ENCODE results near the gene TSPAN4. TPM values are rescaled to one million over a fixed set of nuclear protein-coding genes. Genes with fewer than 3 reads are reported as not detected.

TSPAN4 gene
- total RNA-seq, 2 experiments from 2014 or later: 5.2 to 6.0 TPM

GRCh38 chr11:846496-847098 lies 3.9 kb downstream of the TSPAN4 start:
- H3K27ac Mint-ChIP-seq: no peak overlapping the region
- no peak for DNase-seq
- POLR2A ChIA-PET: no interaction called here
- no peaks in the 10 kb centered on the region for H3K36me3 Mint-ChIP-seq (ENCODE audit: low read depth)
- H3K4me1 Mint-ChIP-seq: peaks cover 15% of the 10 kb centered on the region
- intact Hi-C loops (cut with DNase I, micrococcal nuclease): loop anchor here (5.0 to 10.0 kb wide), 5 partner anchors 66 to 918 kb away; partner anchors contain the start of genes BRSK2 (in 1 of the 2), CHID1 (in 1 of the 2) and CTSD (in 1 of the 2)
- peaks cover 4% of the 10 kb centered on the region for H3K27me3 Mint-ChIP-seq
- no peak overlapping the region for H3K4me3 Mint-ChIP-seq
- no peak for ATAC-seq
- H3K9me3 Mint-ChIP-seq (ENCODE audit: low read depth): no peaks in the 10 kb centered on the region
- CTCF ChIA-PET: interaction anchor here (0.6 kb wide), 1 partner anchor 102 kb away, joined by 3 read pairs; no protein-coding TSS in a partner anchor

GRCh38 chr11:847876-848275 lies 5.2 kb downstream of the TSPAN4 start:
- no peaks in the 10 kb centered on the region for H3K36me3 Mint-ChIP-seq (ENCODE audit: low read depth)
- H3K4me3 Mint-ChIP-seq: no peak overlapping the region
- H3K4me1 Mint-ChIP-seq: peaks cover 15% of the 10 kb centered on the region
- POLR2A ChIA-PET: no interaction called here
- H3K9me3 Mint-ChIP-seq (ENCODE audit: low read depth): no peaks in the 10 kb centered on the region
- H3K27me3 Mint-ChIP-seq: peaks cover 4% of the 10 kb centered on the region
- DNase-seq (no peak), ATAC-seq (no peak)
- H3K27ac Mint-ChIP-seq: no peak overlapping the region
- CTCF ChIA-PET: interaction anchor here (0.6 to 2.0 kb wide), 8 partner anchors 8 to 218 kb away, joined by 3 to 8 read pairs (median 4); partner anchors contain the start of genes CD151 and PNPLA2
- intact Hi-C loops (cut with DNase I, micrococcal nuclease): loop anchor here (1.0 to 10.0 kb wide), 7 partner anchors 62 to 917 kb away; partner anchors contain the start of genes CHID1 (in 2 of the 2), BRSK2 (in 1 of the 2) and CTSD (in 1 of the 2)

- H3K4me3 Mint-ChIP-seq: peak overlapping the region; percentile 62
Measured at GRCh38 chr11:848380-848931, 5.8 kb downstream of the TSPAN4 start.

GRCh38 chr11:849104-849824 lies 6.6 kb downstream of the TSPAN4 start:
- POLR2A ChIA-PET: no interaction called here
- DNase-seq: peak; percentile 64
- Mint-ChIP-seq H3K9me3 (ENCODE audit: low read depth) (no peaks in the 10 kb centered on the region), H3K27ac (no peak overlapping the region), H3K4me3 (peak overlapping the region; percentile 62), H3K27me3 (no peaks in the 10 kb centered on the region), H3K36me3 (ENCODE audit: low read depth) (no peaks in the 10 kb centered on the region), H3K4me1 (peaks cover 8% of the 10 kb centered on the region)
- intact Hi-C loops (cut with DNase I, micrococcal nuclease): loop anchor here (5.0 to 10.0 kb wide), 5 partner anchors 63 to 916 kb away; partner anchors contain the start of genes BRSK2 (in 1 of the 2), CHID1 (in 1 of the 2) and CTSD (in 1 of the 2)
- ATAC-seq: peak; percentile 30
- CTCF ChIA-PET: interaction anchor here (0.7 to 2.0 kb wide), 6 partner anchors 12 to 205 kb away, joined by 3 to 8 read pairs (median 3); partner anchors contain the start of genes CD151 and PNPLA2

More at GRCh38 chr11:848380-848931, 5.8 kb downstream of the TSPAN4 start:
- H3K27me3 Mint-ChIP-seq: peaks cover 2% of the 10 kb centered on the region
- H3K9me3 Mint-ChIP-seq (ENCODE audit: low read depth): no peaks in the 10 kb centered on the region
- ChIA-PET CTCF (interaction anchor here (0.7 to 2.0 kb wide), 8 partner anchors 8 to 206 kb away, joined by 3 to 8 read pairs (median 4); partner anchors contain the start of genes CD151 and PNPLA2), POLR2A (no interaction called here)
- no peaks in the 10 kb centered on the region for H3K36me3 Mint-ChIP-seq (ENCODE audit: low read depth)
- no peak overlapping the region for H3K27ac Mint-ChIP-seq
- intact Hi-C loops (cut with DNase I, micrococcal nuclease): loop anchor here (1.0 to 10.0 kb wide), 7 partner anchors 62 to 916 kb away; partner anchors contain the start of genes CHID1 (in 2 of the 2), BRSK2 (in 1 of the 2) and CTSD (in 1 of the 2)
- DNase-seq: peak; percentile 81
- ATAC-seq: peak; percentile 68
- peaks cover 13% of the 10 kb centered on the region for H3K4me1 Mint-ChIP-seq

GRCh38 chr11:849951-850774 lies 7.5 kb downstream of the TSPAN4 start:
- ATAC-seq (peak; percentile 23), DNase-seq (no peak)
- Mint-ChIP-seq H3K27me3 (no peaks in the 10 kb centered on the region), H3K9me3 (ENCODE audit: low read depth) (no peaks in the 10 kb centered on the region), H3K4me3 (peak overlapping the region; percentile 30), H3K27ac (no peak overlapping the region), H3K36me3 (ENCODE audit: low read depth) (no peaks in the 10 kb centered on the region), H3K4me1 (peaks cover 8% of the 10 kb centered on the region)
- ChIA-PET POLR2A (no interaction called here), CTCF (no interaction called here)
- intact Hi-C loops (cut with DNase I, micrococcal nuclease): loop anchor here (5.0 to 10.0 kb wide), 5 partner anchors 62 to 915 kb away; partner anchors contain the start of genes BRSK2 (in 1 of the 2), CHID1 (in 1 of the 2) and CTSD (in 1 of the 2)

- no peak overlapping the region for H3K4me3 Mint-ChIP-seq
Measured at GRCh38 chr11:850775-851763, 8.4 kb downstream of the TSPAN4 start.

GRCh38 chr11:852762-853161 lies 10.1 kb downstream of the TSPAN4 start:
- peaks cover 8% of the 10 kb centered on the region for H3K4me1 Mint-ChIP-seq
- H3K27me3 Mint-ChIP-seq: no peaks in the 10 kb centered on the region
- ChIA-PET CTCF (no interaction called here), POLR2A (no interaction called here)
- H3K27ac Mint-ChIP-seq: no peak overlapping the region
- no peak overlapping the region for H3K4me3 Mint-ChIP-seq
- intact Hi-C loops (cut with DNase I, micrococcal nuclease): no loop called here
- DNase-seq (no peak), ATAC-seq (no peak)
- H3K36me3 Mint-ChIP-seq (ENCODE audit: low read depth): no peaks in the 10 kb centered on the region
- H3K9me3 Mint-ChIP-seq (ENCODE audit: low read depth): no peaks in the 10 kb centered on the region

More at GRCh38 chr11:850775-851763, 8.4 kb downstream of the TSPAN4 start:
- Mint-ChIP-seq H3K4me1 (peaks cover 8% of the 10 kb centered on the region), H3K36me3 (ENCODE audit: low read depth) (no peaks in the 10 kb centered on the region), H3K9me3 (ENCODE audit: low read depth) (no peaks in the 10 kb centered on the region), H3K27ac (no peak overlapping the region), H3K27me3 (no peaks in the 10 kb centered on the region)
- no peak for DNase-seq
- ChIA-PET CTCF (no interaction called here), POLR2A (no interaction called here)
- intact Hi-C loops (cut with DNase I, micrococcal nuclease): no loop called here
- ATAC-seq: no peak

- POLR2A ChIA-PET: no interaction called here
- peaks cover 3% of the 10 kb centered on the region for H3K4me1 Mint-ChIP-seq
- CTCF ChIA-PET: no interaction called here
Measured at GRCh38 chr11:853682-854448, 11.2 kb downstream of the TSPAN4 start.

GRCh38 chr11:854601-855329 lies 12.1 kb downstream of the TSPAN4 start:
- Mint-ChIP-seq H3K4me3 (no peak overlapping the region), H3K9me3 (ENCODE audit: low read depth) (no peaks in the 10 kb centered on the region), H3K4me1 (no peaks in the 10 kb centered on the region), H3K27me3 (no peaks in the 10 kb centered on the region), H3K27ac (no peak overlapping the region), H3K36me3 (ENCODE audit: low read depth) (no peaks in the 10 kb centered on the region)
- DNase-seq (no peak), ATAC-seq (no peak)
- ChIA-PET POLR2A (no interaction called here), CTCF (no interaction called here)
- intact Hi-C loops (cut with DNase I, micrococcal nuclease): no loop called here

More at GRCh38 chr11:853682-854448, 11.2 kb downstream of the TSPAN4 start:
- H3K9me3 Mint-ChIP-seq (ENCODE audit: low read depth): no peaks in the 10 kb centered on the region
- DNase-seq (no peak), ATAC-seq (no peak)
- H3K4me3 Mint-ChIP-seq: no peak overlapping the region
- H3K27me3 Mint-ChIP-seq: no peaks in the 10 kb centered on the region
- no peaks in the 10 kb centered on the region for H3K36me3 Mint-ChIP-seq (ENCODE audit: low read depth)
- no peak overlapping the region for H3K27ac Mint-ChIP-seq
- intact Hi-C loops (cut with DNase I, micrococcal nuclease): no loop called here
